Loucy (cell line): Measurements from ENCODE around the gene UNC5B.

Source experiments
- H2AFZ ChIP-seq: fragments of 200-600 bp; sonication (generic); 2 replicates; pipeline ENCODE4 v1.6.0; 2016; ENCODE audit warnings: antibody characterized with exemption, mild to moderate bottlenecking, low read length, moderate library complexity
- H3F3A ChIP-seq: fragments of 200-600 bp; 2 replicates; pipeline ENCODE4 v1.6.0; 2016; ENCODE audit warnings: antibody characterized with exemption, low read depth, mild to moderate bottlenecking
- H3K27me3 ChIP-seq: fragments of 200-600 bp; sonication (generic); 2 replicates; pipeline ENCODE4 v1.6.1; 2014; ENCODE audit warnings: low read length, mild to moderate bottlenecking; ENCODE audit not compliant: insufficient read depth, poor library complexity, severe bottlenecking
- H3K36me3 ChIP-seq: fragments of 200-600 bp; sonication (generic); 2 replicates; pipeline ENCODE4 v1.6.1; 2016; ENCODE audit warnings: low read length; ENCODE audit not compliant: insufficient read depth
- H3K4me1 ChIP-seq: fragments of 200-600 bp; sonication (generic); 2 replicates; pipeline ENCODE4 v1.5.1; 2014; ENCODE audit warnings: low read length, mild to moderate bottlenecking; ENCODE audit not compliant: insufficient read depth, poor library complexity, severe bottlenecking
- H3K4me2 ChIP-seq: fragments of 200-600 bp; sonication (generic); 2 replicates; pipeline ENCODE4 v1.6.0; 2014; ENCODE audit warnings: antibody characterized with exemption, low read length, low read depth, mild to moderate bottlenecking; ENCODE audit not compliant: poor library complexity, severe bottlenecking
- H3K4me3 ChIP-seq: fragments of 200-600 bp; sonication (generic); 2 replicates; pipeline ENCODE4 v1.5.1; 2014; ENCODE audit warnings: low read length, mild to moderate bottlenecking, mixed read lengths; ENCODE audit not compliant: poor library complexity, severe bottlenecking
- H3K79me2 ChIP-seq: fragments of 200-600 bp; sonication (generic); 2 replicates; pipeline ENCODE4 v1.6.1; 2014; ENCODE audit warnings: low read length; ENCODE audit not compliant: insufficient read depth
- H3K9ac ChIP-seq: fragments of 200-600 bp; sonication (generic); 2 replicates; pipeline ENCODE4 v1.6.0; 2014; ENCODE audit warnings: mild to moderate bottlenecking, low read depth, low read length, moderate library complexity; ENCODE audit not compliant: poor library complexity, severe bottlenecking
- H3K9me2 ChIP-seq: fragments of 200-600 bp; sonication (generic); replicated peaks from 2 replicates; pipeline ENCODE4 v1.6.1; 2016; ENCODE audit warnings: low read depth, low read length, mixed read lengths
- H3K9me3 ChIP-seq: fragments of 200-600 bp; sonication (generic); 2 replicates; pipeline ENCODE4 v1.6.1; 2014; ENCODE audit warnings: mild to moderate bottlenecking, antibody characterized with exemption, low read length, low read depth; ENCODE audit not compliant: insufficient read depth
- H4K20me1 ChIP-seq: fragments of 200-600 bp; sonication (generic); 2 replicates; pipeline ENCODE4 v1.6.0; 2014; ENCODE audit warnings: antibody characterized with exemption, low read length, mild to moderate bottlenecking; ENCODE audit not compliant: insufficient read depth, poor library complexity, severe bottlenecking
- EZH2phosphoT487 ChIP-seq: fragments of 200-600 bp; IDR thresholded peaks from 2 replicates; pipeline ENCODE4 v1.6.1; 2018; ENCODE audit warnings: antibody characterized with exemption, mild to moderate bottlenecking, moderate library complexity, borderline replicate concordance
- TF ChIP-seq, protein P1 (sequence below): fragments of 200-600 bp; sonication (generic); conservative IDR thresholded peaks from 2 replicates; pipeline ENCODE4 v1.5.1; 2014; ENCODE audit warnings: mild to moderate bottlenecking, antibody characterized with exemption, low read length

UNC5B gene

DNA sequence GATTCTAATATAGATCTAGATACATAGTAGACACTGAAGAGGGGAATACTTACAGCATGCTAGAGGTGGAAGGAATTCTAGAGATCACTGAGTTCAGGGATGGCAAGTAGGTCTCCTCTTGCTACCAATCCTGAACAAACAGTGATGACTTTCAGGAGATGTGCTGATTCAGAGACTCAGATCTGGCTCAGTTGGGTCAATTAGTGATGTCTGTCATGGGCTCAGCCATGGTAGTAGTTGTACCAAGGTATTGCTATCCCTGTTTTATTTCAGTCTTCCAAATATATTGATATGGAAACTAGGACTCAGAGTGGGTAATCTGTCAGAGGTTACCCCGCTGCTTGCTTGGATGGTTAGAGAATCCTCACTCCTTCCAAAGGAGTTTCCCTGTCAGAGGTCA is 38.5 kb downstream of the UNC5B start:
- Histone ChIP-seq H3K36me3 (no peaks in the 10 kb centered on the region), H3K4me2 (no peak overlapping the region), H3K4me3 (no peak overlapping the region), H3K79me2 (no peaks in the 10 kb centered on the region), H3K27me3 (no peaks in the 10 kb centered on the region), H3K4me1 (no peaks in the 10 kb centered on the region), H3K9me3 (no peaks in the 10 kb centered on the region), H3F3A (no peaks in the 10 kb centered on the region), H4K20me1 (no peaks in the 10 kb centered on the region), H3K9me2 (no peaks in the 10 kb centered on the region), H2AFZ (no peak overlapping the region), H3K9ac (no peak overlapping the region)
- TF ChIP-seq, protein P1, sequence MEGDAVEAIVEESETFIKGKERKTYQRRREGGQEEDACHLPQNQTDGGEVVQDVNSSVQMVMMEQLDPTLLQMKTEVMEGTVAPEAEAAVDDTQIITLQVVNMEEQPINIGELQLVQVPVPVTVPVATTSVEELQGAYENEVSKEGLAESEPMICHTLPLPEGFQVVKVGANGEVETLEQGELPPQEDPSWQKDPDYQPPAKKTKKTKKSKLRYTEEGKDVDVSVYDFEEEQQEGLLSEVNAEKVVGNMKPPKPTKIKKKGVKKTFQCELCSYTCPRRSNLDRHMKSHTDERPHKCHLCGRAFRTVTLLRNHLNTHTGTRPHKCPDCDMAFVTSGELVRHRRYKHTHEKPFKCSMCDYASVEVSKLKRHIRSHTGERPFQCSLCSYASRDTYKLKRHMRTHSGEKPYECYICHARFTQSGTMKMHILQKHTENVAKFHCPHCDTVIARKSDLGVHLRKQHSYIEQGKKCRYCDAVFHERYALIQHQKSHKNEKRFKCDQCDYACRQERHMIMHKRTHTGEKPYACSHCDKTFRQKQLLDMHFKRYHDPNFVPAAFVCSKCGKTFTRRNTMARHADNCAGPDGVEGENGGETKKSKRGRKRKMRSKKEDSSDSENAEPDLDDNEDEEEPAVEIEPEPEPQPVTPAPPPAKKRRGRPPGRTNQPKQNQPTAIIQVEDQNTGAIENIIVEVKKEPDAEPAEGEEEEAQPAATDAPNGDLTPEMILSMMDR: no peak
- TF ChIP-seq EZH2phosphoT487: no peak

DNA sequence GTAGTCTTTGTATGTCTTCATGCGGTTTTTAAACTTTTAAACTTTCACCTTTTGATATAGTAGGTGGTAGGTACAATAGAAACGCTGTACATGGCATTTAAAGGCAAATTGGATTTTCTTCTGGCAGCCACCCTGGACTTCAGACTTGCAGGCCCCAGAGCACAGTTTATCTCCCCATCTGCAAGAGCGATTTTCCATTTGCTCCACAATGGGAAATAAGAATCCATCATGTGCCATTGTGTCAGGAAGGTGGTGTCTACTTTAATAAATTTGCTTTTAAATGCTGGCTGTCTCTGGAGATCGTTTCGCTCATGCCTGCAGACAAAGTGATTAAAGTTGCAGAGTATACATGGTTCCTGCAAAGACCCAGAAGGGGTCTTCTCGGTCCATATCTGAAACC is 38.9 kb downstream of the UNC5B start:
- Histone ChIP-seq H3K9ac (no peak overlapping the region), H3K4me3 (no peak overlapping the region), H3K9me2 (no peaks in the 10 kb centered on the region), H3K4me1 (no peaks in the 10 kb centered on the region), H3K4me2 (no peak overlapping the region), H3K79me2 (no peaks in the 10 kb centered on the region), H4K20me1 (no peaks in the 10 kb centered on the region), H2AFZ (no peak overlapping the region), H3K9me3 (no peaks in the 10 kb centered on the region), H3K36me3 (no peaks in the 10 kb centered on the region), H3K27me3 (no peaks in the 10 kb centered on the region), H3F3A (no peaks in the 10 kb centered on the region)
- TF ChIP-seq EZH2phosphoT487: no peak

DNA sequence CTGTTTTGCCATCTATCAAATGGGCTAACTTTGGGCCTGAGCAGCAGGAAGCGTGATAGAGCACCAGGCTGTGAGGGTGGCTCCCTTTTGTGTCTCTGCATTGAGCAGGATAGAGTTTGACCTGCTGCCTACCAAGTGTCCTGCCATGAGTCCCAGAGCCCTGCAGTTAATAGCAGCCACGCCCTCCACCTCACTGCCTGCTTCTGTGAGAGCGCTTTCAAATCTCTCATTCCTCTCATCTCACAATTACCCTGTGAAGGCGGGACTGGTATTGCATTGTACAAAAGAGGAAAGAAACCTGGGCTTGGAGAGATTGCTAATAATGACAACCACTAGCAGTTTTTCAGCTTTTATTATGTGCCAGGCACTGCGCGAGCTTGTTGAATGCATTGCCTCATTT is 39.9 kb downstream of the UNC5B start:
- Histone ChIP-seq H3K9me3 (no peaks in the 10 kb centered on the region), H2AFZ (no peak overlapping the region), H3K4me3 (no peak overlapping the region), H3K36me3 (no peaks in the 10 kb centered on the region), H3K9ac (no peak overlapping the region), H3K4me1 (no peaks in the 10 kb centered on the region), H4K20me1 (no peaks in the 10 kb centered on the region), H3F3A (no peaks in the 10 kb centered on the region), H3K27me3 (no peaks in the 10 kb centered on the region), H3K79me2 (no peaks in the 10 kb centered on the region), H3K4me2 (no peak overlapping the region), H3K9me2 (no peaks in the 10 kb centered on the region)
- no peak for TF ChIP-seq EZH2phosphoT487

DNA sequence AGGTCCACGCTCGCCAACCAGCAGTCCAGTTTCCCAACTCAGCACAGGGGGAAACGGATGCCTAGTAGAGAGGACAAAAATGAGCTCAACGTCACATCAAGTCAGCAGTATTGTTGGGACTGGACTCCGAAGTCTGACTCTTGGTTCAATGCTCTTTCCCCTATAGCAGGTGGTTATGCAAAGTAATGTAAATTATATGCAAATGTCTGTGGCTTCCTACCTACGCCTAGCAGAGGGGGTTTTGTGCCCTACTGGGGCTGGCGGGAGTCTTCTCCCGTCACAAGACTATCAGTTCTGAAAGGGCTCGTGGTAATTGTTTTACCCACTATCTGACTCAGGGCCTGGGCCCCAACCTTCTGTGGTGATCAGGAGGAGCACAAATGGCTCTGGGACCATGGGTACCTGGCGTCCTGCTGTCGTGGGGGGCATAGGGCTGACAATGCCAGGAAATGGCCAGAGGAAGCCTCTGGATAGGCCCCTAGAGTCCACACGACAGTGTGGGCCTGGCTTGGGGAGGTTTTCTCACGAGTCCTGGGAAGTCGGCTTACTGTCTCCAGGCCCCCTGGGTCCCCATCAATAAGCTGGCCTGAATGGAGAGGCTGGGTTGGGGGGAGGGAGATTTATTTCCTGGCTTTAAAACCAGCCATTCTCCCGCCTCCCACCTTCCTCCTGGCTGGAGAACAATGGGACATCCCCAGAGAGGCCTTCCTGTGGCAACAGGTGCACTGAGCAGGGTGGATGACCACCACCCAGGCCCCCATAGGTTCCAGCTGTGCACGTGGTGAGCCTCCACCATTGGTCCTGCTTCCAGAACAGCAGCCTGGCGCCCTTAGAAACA is 41.8 kb downstream of the UNC5B start:
- Histone ChIP-seq H3K9ac (no peak overlapping the region), H4K20me1 (no peaks in the 10 kb centered on the region), H3K79me2 (no peaks in the 10 kb centered on the region), H3K9me3 (no peaks in the 10 kb centered on the region), H3K4me1 (no peaks in the 10 kb centered on the region), H2AFZ (no peak overlapping the region), H3K4me3 (no peak overlapping the region), H3K27me3 (no peaks in the 10 kb centered on the region), H3K9me2 (no peaks in the 10 kb centered on the region), H3K36me3 (no peaks in the 10 kb centered on the region), H3K4me2 (no peak overlapping the region), H3F3A (no peaks in the 10 kb centered on the region)
- no peak for TF ChIP-seq EZH2phosphoT487
- TF ChIP-seq, protein P1: no peak
